ENCODE results near the gene TGM2.

- TF ChIP-seq MYC (IDR thresholded peaks at IDR 0.05; ENCODE audit: low read depth, low read length) (no peak), POLR2A (IDR thresholded peaks at IDR 0.05; ENCODE audit: extremely low read depth, insufficient read length) (no peak)
- TF ChIP-seq, protein P1, sequence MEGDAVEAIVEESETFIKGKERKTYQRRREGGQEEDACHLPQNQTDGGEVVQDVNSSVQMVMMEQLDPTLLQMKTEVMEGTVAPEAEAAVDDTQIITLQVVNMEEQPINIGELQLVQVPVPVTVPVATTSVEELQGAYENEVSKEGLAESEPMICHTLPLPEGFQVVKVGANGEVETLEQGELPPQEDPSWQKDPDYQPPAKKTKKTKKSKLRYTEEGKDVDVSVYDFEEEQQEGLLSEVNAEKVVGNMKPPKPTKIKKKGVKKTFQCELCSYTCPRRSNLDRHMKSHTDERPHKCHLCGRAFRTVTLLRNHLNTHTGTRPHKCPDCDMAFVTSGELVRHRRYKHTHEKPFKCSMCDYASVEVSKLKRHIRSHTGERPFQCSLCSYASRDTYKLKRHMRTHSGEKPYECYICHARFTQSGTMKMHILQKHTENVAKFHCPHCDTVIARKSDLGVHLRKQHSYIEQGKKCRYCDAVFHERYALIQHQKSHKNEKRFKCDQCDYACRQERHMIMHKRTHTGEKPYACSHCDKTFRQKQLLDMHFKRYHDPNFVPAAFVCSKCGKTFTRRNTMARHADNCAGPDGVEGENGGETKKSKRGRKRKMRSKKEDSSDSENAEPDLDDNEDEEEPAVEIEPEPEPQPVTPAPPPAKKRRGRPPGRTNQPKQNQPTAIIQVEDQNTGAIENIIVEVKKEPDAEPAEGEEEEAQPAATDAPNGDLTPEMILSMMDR (IDR thresholded peaks at IDR 0.05; ENCODE audit: low read depth, low read length), result no peak
Observed at GRCh38 chr20:38208523-38208922, 43.5 kb upstream of the TGM2 start.

Measured in NB4 (cell line).